H1 (cell line): ENCODE measurements around the gene PEX16. TPM values are rescaled to one million over a fixed set of nuclear protein-coding genes. Genes with fewer than 3 reads are reported as not detected.

Experiments
- BACH1 ChIP-seq: IDR thresholded peaks from 2 replicates; pipeline ENCODE4 v1.6.1; 2012; ENCODE audit warnings: low read length, improper control_type of control experiment
- CTBP2 ChIP-seq: IDR thresholded peaks from 2 replicates; pipeline ENCODE4 v1.7.0; 2011; ENCODE audit warnings: borderline replicate concordance, mild to moderate bottlenecking, moderate library complexity, mixed read lengths, low read length; ENCODE audit not compliant: insufficient read depth, insufficient read length
- CTCF ChIP-seq, 3 experiments: IDR thresholded peaks; 1 replicate in 2 of 3; 2 replicates in 1 of 3; pipeline versions ENCODE4 v1.5.1 to v1.6.1; 2011; ENCODE audit warnings: low read length in 3 of 3, mild to moderate bottlenecking in 3 of 3, inconsistent platforms in 2 of 3, low read depth in 1 of 3, moderate library complexity in 1 of 3; ENCODE audit not compliant: insufficient read depth in 1 of 3; ENCODE audit errors: control extremely low read depth in 1 of 3
- RAD21 ChIP-seq, 2 experiments: IDR thresholded peaks in 1 of 2; conservative IDR thresholded peaks in 1 of 2; 2 replicates each; pipeline ENCODE4 v1.6.1; 2011; ENCODE audit warnings: low read depth in 2 of 2, low read length in 2 of 2, improper control_type of control experiment in 1 of 2, inconsistent platforms in 1 of 2, mild to moderate bottlenecking in 1 of 2, moderate library complexity in 1 of 2
- SP1 ChIP-seq: IDR thresholded peaks from 2 replicates; pipeline ENCODE4 v1.6.1; 2011; ENCODE audit warnings: low read depth, low read length
- SUZ12 ChIP-seq: fragments of 200-600 bp; sonication (generic); IDR thresholded peaks from 2 replicates; pipeline ENCODE4 v1.6.1; 2012; ENCODE audit warnings: mild to moderate bottlenecking, inconsistent platforms, low read length, moderate library complexity, mixed read lengths
- TEAD4 ChIP-seq: IDR thresholded peaks from 2 replicates; pipeline ENCODE4 v1.6.1; 2012; ENCODE audit warnings: low read depth, low read length, inconsistent platforms, mixed read lengths
- polyA plus RNA-seq, 7 experiments: library from polyadenylated mRNA; depleted of rRNA in 3 of 7; stranded (reverse) in 5 of 7; unstranded in 2 of 7; fragments of >200 nt in 5 of 7; fragments of 200-250 nt in 2 of 7; gene quantifications; 1 replicate in 5 of 7; 2 replicates in 1 of 7; 4 replicates in 1 of 7; pipeline versions ENCODE4 v1.2.1 to v1.2.3, GENCODE V29; 2011 to 2013; ENCODE audit warnings: missing spikeins in 2 of 7, mixed read lengths in 2 of 7
- total RNA-seq: library from RNA; stranded (reverse); fragmentation: NEBNext Ultra II Directional; extraction: Animal tissue kit (Norgen Biotek cat#: 25700); gene quantifications from 2 replicates; pipeline ENCODE4 v1.2.1, GENCODE V29; 2021

Gene PEX16
- total and polyA plus RNA-seq, 2 of the 8 experiments (the other 6 are each of a cell fraction or from before 2014, with no cell fraction given) = 29.2 to 36.0 TPM

GRCh38 chr11:45913942-45914635 is 3.6 kb downstream of the PEX16 start (continued):
- TF ChIP-seq CTCF (IDR thresholded peaks at IDR 0.05; ENCODE audit: control extremely low read depth in 1 of 3, insufficient read depth in 1 of 3, low read depth in 1 of 3, low read length in 3 of 3) (no peak), BACH1 (no peak), SP1 (no peak), SUZ12 (no peak), TEAD4 (no peak), CTBP2 (no peak), RAD21 (IDR thresholded peaks at IDR 0.05 in 1 of 2, conservative IDR thresholded peaks at IDR 0.05 in 1 of 2; ENCODE audit: low read depth in 2 of 2, low read length in 2 of 2) (no peak)
